Colonic mucosa (tissue), 4 donors: Measurements from ENCODE around the gene MYH15. TPM values are rescaled to one million over a fixed set of nuclear protein-coding genes. Genes with fewer than 3 reads are reported as not detected.

Source experiments
- DNase-seq: peaks from one replicate; pipeline ENCODE4 v3.0.0-alpha.2; 2020
- H3K27ac ChIP-seq: fragments of 200-600 bp; one replicate; pipeline ENCODE4 v1.8.0; 2021
- H3K27me3 ChIP-seq: fragments of 200-600 bp; one replicate; pipeline ENCODE4 v1.8.0; 2021
- H3K36me3 ChIP-seq: fragments of 200-600 bp; one replicate; pipeline ENCODE4 v1.8.0; 2021
- H3K4me1 ChIP-seq: fragments of 200-600 bp; one replicate; pipeline ENCODE4 v1.8.0; 2021; ENCODE audit warnings: mild to moderate bottlenecking
- H3K4me3 ChIP-seq: fragments of 200-600 bp; one replicate; pipeline ENCODE4 v1.8.0; 2021
- H3K9ac ChIP-seq, 2 donors: one replicate each; pipeline ENCODE4 v1.7.0; 2013; ENCODE audit warnings: control low read depth in 2 of 2, low read depth in 2 of 2, low read length in 2 of 2
- H3K9me3 ChIP-seq: fragments of 200-600 bp; one replicate; pipeline ENCODE4 v1.8.0; 2021
- intact Hi-C: fragments of 100-400 bp; cut with DNase I; formaldehyde crosslinking; loops from one replicate; pipeline ENCODE4 v1.14.1; 2022
- total RNA-seq, 2 donors: library from RNA; stranded (reverse); fragmentation: NEBNext Ultra II Directional in 1 of 2; extraction: Animal tissue kit (Norgen Biotek cat#: 25700) in 1 of 2; gene quantifications; one replicate each; pipeline ENCODE4 v1.2.1, GENCODE V29; 2021
- TF ChIP-seq, protein P1 (sequence below): fragments of 200-600 bp; IDR thresholded peaks from one replicate; pipeline ENCODE4 v1.8.0; 2022; ENCODE audit warnings: antibody characterized with exemption, mild to moderate bottlenecking
- donor health status: healthy.
- donor health status: DM: no; HTN: no; CAD: no.
- donor health status: DM: no; HTN: no; CAD: no.

Gene MYH15
- total RNA-seq, 2 donors from 2014 or later = 0.13 to 0.44 TPM

DNA sequence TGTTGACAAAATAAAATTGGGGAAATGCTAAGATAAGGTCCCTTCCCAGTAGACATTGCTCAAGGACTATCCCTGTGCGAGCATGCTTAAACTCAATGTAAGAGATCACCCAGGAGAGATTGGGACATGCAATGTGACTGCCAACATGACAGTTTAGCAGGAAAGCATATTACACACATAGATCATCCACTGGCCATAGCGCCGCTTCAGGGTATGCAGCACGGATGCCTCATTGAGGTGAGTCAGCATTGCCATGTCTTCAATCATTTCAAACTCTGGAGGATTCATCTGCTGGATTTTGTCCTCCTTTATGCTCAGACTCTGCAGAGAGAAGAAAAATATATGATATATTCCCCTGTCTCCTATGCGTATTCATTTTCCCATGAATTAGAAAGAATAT, 8.9 kb downstream of the MYH15 start:
- Histone ChIP-seq H3K4me1 (no peaks in the 10 kb centered on the region), H3K27me3 (no peaks in the 10 kb centered on the region), H3K9me3 (no peaks in the 10 kb centered on the region), H3K27ac (no peak overlapping the region), H3K9ac (no peak overlapping the region), H3K36me3 (no peaks in the 10 kb centered on the region), H3K4me3 (no peak overlapping the region)
- DNase-seq = no peak
- intact Hi-C loops = no loop called here
- TF ChIP-seq, protein P1, sequence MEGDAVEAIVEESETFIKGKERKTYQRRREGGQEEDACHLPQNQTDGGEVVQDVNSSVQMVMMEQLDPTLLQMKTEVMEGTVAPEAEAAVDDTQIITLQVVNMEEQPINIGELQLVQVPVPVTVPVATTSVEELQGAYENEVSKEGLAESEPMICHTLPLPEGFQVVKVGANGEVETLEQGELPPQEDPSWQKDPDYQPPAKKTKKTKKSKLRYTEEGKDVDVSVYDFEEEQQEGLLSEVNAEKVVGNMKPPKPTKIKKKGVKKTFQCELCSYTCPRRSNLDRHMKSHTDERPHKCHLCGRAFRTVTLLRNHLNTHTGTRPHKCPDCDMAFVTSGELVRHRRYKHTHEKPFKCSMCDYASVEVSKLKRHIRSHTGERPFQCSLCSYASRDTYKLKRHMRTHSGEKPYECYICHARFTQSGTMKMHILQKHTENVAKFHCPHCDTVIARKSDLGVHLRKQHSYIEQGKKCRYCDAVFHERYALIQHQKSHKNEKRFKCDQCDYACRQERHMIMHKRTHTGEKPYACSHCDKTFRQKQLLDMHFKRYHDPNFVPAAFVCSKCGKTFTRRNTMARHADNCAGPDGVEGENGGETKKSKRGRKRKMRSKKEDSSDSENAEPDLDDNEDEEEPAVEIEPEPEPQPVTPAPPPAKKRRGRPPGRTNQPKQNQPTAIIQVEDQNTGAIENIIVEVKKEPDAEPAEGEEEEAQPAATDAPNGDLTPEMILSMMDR = no peak

DNA sequence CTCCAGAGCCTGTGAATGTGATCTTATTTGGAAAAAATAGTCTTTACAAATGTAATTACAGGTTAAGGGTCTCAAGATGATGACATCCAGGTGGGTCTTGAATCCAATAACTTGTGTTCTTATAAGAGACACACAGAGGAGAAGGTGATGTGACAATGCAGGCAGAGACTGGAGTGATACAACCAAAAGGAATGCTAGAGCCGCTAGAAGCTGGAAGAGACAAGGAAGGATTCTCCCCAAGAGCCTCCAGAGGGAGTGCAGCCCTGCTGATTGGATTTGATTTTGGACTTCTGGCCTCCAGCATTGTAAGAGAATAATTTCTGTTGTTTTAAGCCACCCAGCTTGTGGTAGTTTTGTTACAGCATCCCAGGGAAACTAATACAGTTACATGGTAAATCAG, 9.7 kb downstream of the MYH15 start:
- TF ChIP-seq, protein P1 = no peak
- DNase-seq = no peak
- H3K27me3 ChIP-seq = no peaks in the 10 kb centered on the region
- no peaks in the 10 kb centered on the region for H3K36me3 ChIP-seq
- intact Hi-C loops = no loop called here
- no peak overlapping the region for H3K27ac ChIP-seq
- no peak overlapping the region for H3K9ac ChIP-seq
- H3K4me1 ChIP-seq = no peaks in the 10 kb centered on the region
- no peaks in the 10 kb centered on the region for H3K9me3 ChIP-seq
- H3K4me3 ChIP-seq = no peak overlapping the region

DNA sequence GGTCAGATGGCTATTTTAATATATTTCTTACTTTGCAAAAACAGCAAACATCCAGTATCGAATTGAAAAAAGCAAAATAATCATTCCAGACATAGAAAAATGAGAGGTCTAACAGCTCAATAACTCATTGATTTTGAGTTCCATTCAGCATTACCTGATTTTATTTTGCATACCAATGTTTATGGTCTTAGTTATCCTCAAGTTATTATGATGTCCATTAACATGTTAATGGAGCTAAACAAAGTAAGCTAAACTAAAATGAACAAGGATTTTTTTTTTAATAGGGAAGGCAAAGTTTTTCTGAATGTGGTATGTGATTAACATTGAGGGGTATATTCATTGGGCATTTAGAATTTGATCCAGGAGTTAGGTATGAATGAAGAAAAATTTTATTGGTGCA, 13.1 kb downstream of the MYH15 start:
- Histone ChIP-seq H3K36me3 (no peaks in the 10 kb centered on the region), H3K4me3 (no peak overlapping the region), H3K27me3 (no peaks in the 10 kb centered on the region), H3K9ac (no peak overlapping the region), H3K27ac (no peak overlapping the region), H3K9me3 (no peaks in the 10 kb centered on the region), H3K4me1 (no peaks in the 10 kb centered on the region)
- TF ChIP-seq, protein P1 = no peak
- no peak for DNase-seq
- intact Hi-C loops = loop anchor here (10.0 kb wide), 1 partner anchor 418 kb away; no protein-coding TSS in a partner anchor

DNA sequence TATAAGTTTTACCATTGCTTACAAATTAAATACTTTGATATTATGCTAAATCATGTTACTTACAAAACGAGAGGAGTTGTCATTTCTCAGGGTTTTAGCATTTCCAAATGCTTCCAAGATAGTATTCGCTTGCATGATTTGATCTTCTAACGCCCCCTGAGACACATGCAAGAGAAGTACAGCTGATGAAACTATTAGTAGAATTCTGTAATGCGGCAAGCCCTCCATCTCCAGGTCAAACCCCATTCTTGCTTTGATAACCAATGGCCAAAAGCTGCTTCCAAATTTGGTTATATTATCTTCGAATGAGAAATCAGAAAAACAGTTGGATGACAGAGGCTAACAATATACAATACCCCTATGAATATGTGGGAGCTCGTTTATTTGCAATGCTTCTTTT, 14.7 kb downstream of the MYH15 start:
- DNase-seq = no peak
- Histone ChIP-seq H3K4me1 (no peaks in the 10 kb centered on the region), H3K27me3 (no peaks in the 10 kb centered on the region), H3K9me3 (no peaks in the 10 kb centered on the region), H3K27ac (no peak overlapping the region), H3K9ac (no peak overlapping the region), H3K4me3 (no peak overlapping the region), H3K36me3 (no peaks in the 10 kb centered on the region)
- intact Hi-C loops = loop anchor here (10.0 kb wide), 1 partner anchor 419 kb away; no protein-coding TSS in a partner anchor
- TF ChIP-seq, protein P1 = no peak

DNA sequence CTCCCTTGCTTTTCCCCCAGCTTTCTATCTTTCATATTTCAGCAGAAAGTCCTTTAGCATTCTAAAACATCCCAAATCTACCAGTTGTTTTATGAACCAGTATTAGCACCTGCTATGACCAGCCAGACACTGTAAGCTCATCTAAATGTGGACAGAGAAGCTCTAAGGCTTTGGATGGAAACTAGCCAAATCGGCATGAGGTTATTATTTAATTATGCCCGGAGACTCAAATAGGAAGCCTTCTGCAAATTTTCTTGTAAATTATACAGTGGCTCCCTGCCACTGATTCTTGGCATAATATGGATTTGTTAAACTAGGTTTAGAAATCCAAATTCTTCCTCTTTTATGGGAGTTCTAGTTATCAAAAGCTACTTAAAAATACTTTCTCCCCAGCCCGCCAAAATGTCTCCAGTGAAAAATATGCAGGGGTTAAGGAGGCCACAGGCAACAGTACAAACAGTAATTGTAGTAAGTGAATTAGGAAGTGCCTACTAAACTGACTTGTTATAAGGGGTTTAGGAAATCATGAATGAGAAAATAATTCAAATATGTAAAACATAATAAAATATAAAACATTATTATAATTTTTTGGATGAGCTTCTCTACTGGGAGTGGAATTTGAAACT, 15.4 kb downstream of the MYH15 start:
- intact Hi-C loops = loop anchor here (10.0 kb wide), 1 partner anchor 420 kb away; no protein-coding TSS in a partner anchor
- no peaks in the 10 kb centered on the region for H3K36me3 ChIP-seq
- DNase-seq = no peak
- no peak overlapping the region for H3K27ac ChIP-seq
- H3K27me3 ChIP-seq = no peaks in the 10 kb centered on the region
- TF ChIP-seq, protein P1 = no peak
- H3K4me1 ChIP-seq = no peaks in the 10 kb centered on the region
- H3K9me3 ChIP-seq = no peaks in the 10 kb centered on the region
- H3K9ac ChIP-seq = no peak overlapping the region
- H3K4me3 ChIP-seq = no peak overlapping the region
